GM12878 (cell line): ENCODE data around the gene GRM7. TPM values are rescaled to one million over a fixed set of nuclear protein-coding genes. Genes with fewer than 3 reads are reported as not detected.

Experiments
- ATAC-seq: fragments of 200-7000 bp; cut with Tn5 transposase; 3 replicates; pipeline ENCODE4 v1.9.1; 2020; ENCODE audit warnings: mild to moderate bottlenecking, moderate library complexity
- BruUV-seq: library from RNA; stranded (reverse); fragments of 400-500 nt; replicated peaks from 2 replicates; lab custom pipeline; 2021; lab: Mats Ljungman, UMichigan
- CTCF ChIA-PET: fragments of 300-600 bp; sonication (Branson Sonifier 250); formaldehyde crosslinking; extraction: SDS; loops from one replicate; lab custom pipeline; 2021; ENCODE audit warnings: inconsistent platforms; lab: Yijun Ruan, JAX
- POLR2A ChIA-PET: fragments of 350-600 bp; formaldehyde crosslinking; extraction: SDS; loops from one replicate; lab custom pipeline; 2021; ENCODE audit warnings: inconsistent platforms; lab: Charles Lee
- RAD21 ChIA-PET: fragments of 300-600 bp; sonication (Branson Sonifier 250); formaldehyde crosslinking; loops from one replicate; lab custom pipeline; 2023; ENCODE audit warnings: antibody characterized with exemption; ENCODE audit not compliant: unreplicated experiment; lab: Charles Lee
- SMC1A ChIA-PET: fragments of 300-600 bp; sonication (Branson Sonifier 250); formaldehyde crosslinking; loops from one replicate; lab custom pipeline; 2023; ENCODE audit not compliant: unreplicated experiment, uncharacterized antibody; lab: Charles Lee
- DNase-seq: peaks from one replicate; pipeline ENCODE4 v3.0.0-alpha.2; 2011; ENCODE audit warnings: low read depth, low spot score
- FAIRE-seq: peaks from 3 replicates; lab custom pipeline; 2011; peaks lifted over from hg19 to GRCh38; lab: Jason Lieb, UNC
- H2AFZ ChIP-seq: 2 replicates; pipeline ENCODE4 v1.6.0; 2011; ENCODE audit warnings: low read depth, low read length, control low read depth; ENCODE audit not compliant: control insufficient read depth
- H3K27ac ChIP-seq: 2 replicates; pipeline ENCODE4 v1.5.1; 2011; ENCODE audit warnings: control low read depth; ENCODE audit not compliant: control insufficient read depth, insufficient read depth
- H3K27me3 ChIP-seq, 2 experiments: replicated peaks in 1 of 2; 2 replicates each; pipeline versions ENCODE4 v1.6.0 to v1.6.1; 2011; ENCODE audit warnings: low read length in 1 of 2; ENCODE audit not compliant: control insufficient read depth in 2 of 2, insufficient read depth in 2 of 2
- H3K36me3 ChIP-seq, 2 experiments: 2 replicates each; pipeline ENCODE4 v1.5.1; 2011; ENCODE audit warnings: low read length in 1 of 2; ENCODE audit not compliant: control insufficient read depth in 2 of 2, insufficient read depth in 2 of 2
- H3K4me1 ChIP-seq: 2 replicates; pipeline ENCODE4 v1.6.1; 2011; ENCODE audit warnings: mild to moderate bottlenecking, low read length, moderate library complexity, mixed read lengths; ENCODE audit not compliant: control insufficient read depth, insufficient read depth
- H3K4me2 ChIP-seq: 2 replicates; pipeline ENCODE4 v1.6.0; 2011; ENCODE audit warnings: control low read depth; ENCODE audit not compliant: control insufficient read depth, insufficient read depth
- H3K4me3 ChIP-seq: fragments of 200-600 bp; sonication (generic); 2 replicates; pipeline ENCODE4 v1.5.1; 2016
- H3K79me2 ChIP-seq: 2 replicates; pipeline ENCODE4 v1.6.0; 2011; ENCODE audit warnings: low read length; ENCODE audit not compliant: control insufficient read depth, insufficient read depth
- H3K9ac ChIP-seq: 2 replicates; pipeline ENCODE4 v1.8.0; 2011; ENCODE audit warnings: low read length, control low read depth, mixed read lengths; ENCODE audit not compliant: control insufficient read depth, insufficient read depth
- H3K9me3 ChIP-seq: replicated peaks from 3 replicates; pipeline ENCODE4 v1.5.1; 2011; ENCODE audit warnings: mild to moderate bottlenecking, low read length; ENCODE audit not compliant: control insufficient read depth, insufficient read depth
- H4K20me1 ChIP-seq: 2 replicates; pipeline ENCODE4 v1.6.0; 2011; ENCODE audit not compliant: control insufficient read depth, insufficient read depth
- BRCA1 ChIP-seq: IDR thresholded peaks from 2 replicates; pipeline ENCODE4 v1.6.1; 2011; ENCODE audit warnings: low read depth, low read length, improper control_type of control experiment
- CBFB ChIP-seq: IDR thresholded peaks from 2 replicates; pipeline ENCODE4 v1.6.1; 2016; ENCODE audit warnings: antibody characterized with exemption, low read depth
- CBX5 ChIP-seq: sonication (generic); IDR thresholded peaks from 2 replicates; pipeline ENCODE4 v1.6.1; 2016; ENCODE audit warnings: low read depth, moderate library complexity, mild to moderate bottlenecking, inconsistent platforms
- ESRRA ChIP-seq: IDR thresholded peaks from 2 replicates; pipeline ENCODE4 v1.6.1; 2012; ENCODE audit warnings: mild to moderate bottlenecking, low read length, improper control_type of control experiment
- ETV6 ChIP-seq, 2 experiments: fragments of 450-650 bp in 1 of 2; IDR thresholded peaks in 1 of 2; conservative IDR thresholded peaks in 1 of 2; 2 replicates each; pipeline ENCODE4 v1.6.1; 2014; ENCODE audit warnings: antibody characterized with exemption in 1 of 2, borderline replicate concordance in 1 of 2, low read depth in 1 of 2, mild to moderate bottlenecking in 1 of 2, moderate library complexity in 1 of 2
- GATAD2B ChIP-seq: fragments of 450-650 bp; conservative IDR thresholded peaks from 2 replicates; pipeline ENCODE4 v1.6.1; 2017; ENCODE audit warnings: low read depth, mild to moderate bottlenecking, moderate library complexity
- HCFC1 ChIP-seq: fragments of 150-350 bp; IDR thresholded peaks from 2 replicates; pipeline ENCODE4 v1.6.1; 2014; ENCODE audit warnings: low read length
- NFIC ChIP-seq: IDR thresholded peaks from 2 replicates; pipeline ENCODE4 v1.6.1; 2012; ENCODE audit warnings: low read depth, mild to moderate bottlenecking, inconsistent platforms, low read length, moderate library complexity
- PAX8 ChIP-seq: fragments of 450-650 bp; IDR thresholded peaks from 2 replicates; pipeline ENCODE4 v1.6.1; 2017; ENCODE audit warnings: mild to moderate bottlenecking, moderate library complexity
- PML ChIP-seq: IDR thresholded peaks from 2 replicates; pipeline ENCODE4 v1.6.1; 2012; ENCODE audit warnings: low read length, inconsistent platforms
- RB1 ChIP-seq: fragments of 450-650 bp; formaldehyde crosslinking; IDR thresholded peaks from 2 replicates; pipeline ENCODE4 v1.6.1; 2017; ENCODE audit warnings: mild to moderate bottlenecking, borderline replicate concordance
- STAT3 ChIP-seq: IDR thresholded peaks from 2 replicates; pipeline ENCODE4 v1.6.1; 2011; ENCODE audit warnings: low read depth, low read length, improper control_type of control experiment
- ZNF24 ChIP-seq: fragments of 450-650 bp; IDR thresholded peaks from 2 replicates; pipeline ENCODE4 v1.6.1; 2017; ENCODE audit warnings: antibody characterized with exemption, mild to moderate bottlenecking
- ZNF622 ChIP-seq: fragments of 450-650 bp; IDR thresholded peaks from 2 replicates; pipeline ENCODE4 v1.6.1; 2017; ENCODE audit warnings: mild to moderate bottlenecking, inconsistent platforms
- WGBS: methylation state at CpG from one replicate; pipeline ENCODE4 v1.1.6; 2016; ENCODE audit warnings: low lambda C conversion rate; ENCODE audit not compliant: insufficient replicate concordance, insufficient coverage; ENCODE audit errors: missing lambda C conversion rate; 5-methylcytosine and 5-hydroxymethylcytosine counted together
- in situ Hi-C: fragments of 300-500 bp; cut with MboI; formaldehyde crosslinking; loops from 9 replicates; pipeline ENCODE4 v1.14.3; 2018; ENCODE audit warnings: mixed read lengths
- intact Hi-C: fragments of 100-400 bp; cut with micrococcal nuclease; formaldehyde crosslinking; loops from one replicate; pipeline ENCODE4 v1.14.2; 2022; ENCODE audit not compliant: unreplicated experiment
- polyA plus RNA-seq, 11 experiments: library from polyadenylated mRNA; depleted of rRNA in 4 of 11; unstranded in 6 of 11; stranded (reverse) in 5 of 11; fragments of >200 nt; fragmentation: Nextera tagmentation in 4 of 11; fragmentation: Illumina TruSeq in 1 of 11; extraction: Ambion mirVana in 4 of 11; extraction: Trizol in 1 of 11; gene quantifications; 1 replicate in 1 of 11; 2 replicates in 10 of 11; pipeline versions ENCODE4 v1.2.1 to v1.2.3, GENCODE V29; 2011 to 2016; ENCODE audit warnings: inconsistent platforms in 2 of 11, missing spikeins in 2 of 11, low read depth in 1 of 11
- total RNA-seq, 4 experiments: library from RNA; depleted of rRNA in 3 of 4; stranded (reverse); fragments of >200 nt in 3 of 4; fragmentation: Illumina TruSeq in 1 of 4; extraction: Trizol in 1 of 4; gene quantifications; 2 replicates each; pipeline versions ENCODE4 v1.2.1 to v1.2.3, GENCODE V29; 2013 to 2021
- TF ChIP-seq, protein P1 (sequence below): fragments of 450-650 bp; IDR thresholded peaks from 2 replicates; pipeline ENCODE4 v1.6.1; 2018; ENCODE audit warnings: borderline replicate concordance, mild to moderate bottlenecking; ENCODE audit not compliant: partially characterized antibody

Gene GRM7
- total and polyA plus RNA-seq, 10 of the 15 experiments (the other 5 are each of a cell fraction or from before 2014, with no cell fraction given), result not detected

- Histone ChIP-seq H3K9ac (no peak overlapping the region), H3K4me1 (no peaks in the 10 kb centered on the region), H2AFZ (no peak overlapping the region), H3K4me3 (no peak overlapping the region), H3K79me2 (no peaks in the 10 kb centered on the region), H3K4me2 (no peak overlapping the region), H3K27ac (no peak overlapping the region), H3K36me3 (no peaks in the 10 kb centered on the region), H3K27me3 (no peaks in the 10 kb centered on the region), H3K9me3 (no peaks in the 10 kb centered on the region), H4K20me1 (no peaks in the 10 kb centered on the region)
- ChIA-PET POLR2A (no interaction called here), SMC1A (no interaction called here), CTCF (no interaction called here), RAD21 (no interaction called here)
- intact Hi-C loops (no loop called here), in situ Hi-C loops (no loop called here)
- no peak for FAIRE-seq
- no peak for ATAC-seq
- no TSS peak for BruUV-seq
- TF ChIP-seq GATAD2B (no peak), PML (no peak), STAT3 (no peak), NFIC (no peak), ETV6 (conservative IDR thresholded peaks at IDR 0.05 in 1 of 2, IDR thresholded peaks at IDR 0.05 in 1 of 2; ENCODE audit: borderline replicate concordance in 1 of 2, low read depth in 1 of 2) (no peak), HCFC1 (no peak), CBX5 (no peak), PAX8 (no peak), ZNF24 (no peak), CBFB (no peak), ESRRA (no peak), BRCA1 (no peak), ZNF622 (no peak), RB1 (no peak)
- TF ChIP-seq, protein P1, sequence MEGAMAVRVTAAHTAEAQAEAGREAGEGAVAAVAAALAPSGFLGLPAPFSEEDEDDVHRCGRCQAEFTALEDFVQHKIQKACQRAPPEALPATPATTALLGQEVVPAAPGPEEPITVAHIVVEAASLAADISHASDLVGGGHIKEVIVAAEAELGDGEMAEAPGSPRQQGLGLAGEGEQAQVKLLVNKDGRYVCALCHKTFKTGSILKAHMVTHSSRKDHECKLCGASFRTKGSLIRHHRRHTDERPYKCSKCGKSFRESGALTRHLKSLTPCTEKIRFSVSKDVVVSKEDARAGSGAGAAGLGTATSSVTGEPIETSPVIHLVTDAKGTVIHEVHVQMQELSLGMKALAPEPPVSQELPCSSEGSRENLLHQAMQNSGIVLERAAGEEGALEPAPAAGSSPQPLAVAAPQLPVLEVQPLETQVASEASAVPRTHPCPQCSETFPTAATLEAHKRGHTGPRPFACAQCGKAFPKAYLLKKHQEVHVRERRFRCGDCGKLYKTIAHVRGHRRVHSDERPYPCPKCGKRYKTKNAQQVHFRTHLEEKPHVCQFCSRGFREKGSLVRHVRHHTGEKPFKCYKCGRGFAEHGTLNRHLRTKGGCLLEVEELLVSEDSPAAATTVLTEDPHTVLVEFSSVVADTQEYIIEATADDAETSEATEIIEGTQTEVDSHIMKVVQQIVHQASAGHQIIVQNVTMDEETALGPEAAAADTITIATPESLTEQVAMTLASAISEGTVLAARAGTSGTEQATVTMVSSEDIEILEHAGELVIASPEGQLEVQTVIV, result no peak
- WGBS, result 40% methylated on average over 2 of the region's 2 CpGs
- no peak for DNase-seq
Measured at GRCh38 chr3:7388026-7388425, 527.1 kb downstream of the GRM7 start.
